H9 (cell line): Measurements from ENCODE around the gene PPP1R16B. TPM values are rescaled to one million over a fixed set of nuclear protein-coding genes. Genes with fewer than 3 reads are reported as not detected.

Experiments used
- DNase-seq: peaks from one replicate; pipeline ENCODE4 v3.0.0-alpha.2; 2017
- H2AFZ ChIP-seq: one replicate; pipeline ENCODE4 v1.6.1; 2013; ENCODE audit warnings: mild to moderate bottlenecking, low read length, control low read depth, moderate library complexity
- H2AK5ac ChIP-seq: 2 replicates; pipeline ENCODE4 v1.6.1; 2013; ENCODE audit warnings: low read length, control low read depth, mixed read lengths; ENCODE audit not compliant: insufficient read length
- H2BK120ac ChIP-seq: one replicate; pipeline ENCODE4 v1.6.1; 2013; ENCODE audit warnings: low read depth, mild to moderate bottlenecking, low read length, control low read depth, inconsistent platforms; ENCODE audit not compliant: poor library complexity, severe bottlenecking
- H2BK12ac ChIP-seq: 2 replicates; pipeline ENCODE4 v1.6.1; 2013; ENCODE audit warnings: low read length, control low read depth, mixed read lengths, low read depth; ENCODE audit not compliant: insufficient read length
- H2BK15ac ChIP-seq: 2 replicates; pipeline ENCODE4 v1.6.1; 2013; ENCODE audit warnings: low read depth, low read length, control low read depth
- H2BK20ac ChIP-seq: one replicate; pipeline ENCODE4 v1.6.1; 2013; ENCODE audit warnings: low read depth, mild to moderate bottlenecking, low read length, control low read depth, inconsistent platforms; ENCODE audit not compliant: poor library complexity, severe bottlenecking
- H2BK5ac ChIP-seq: 2 replicates; pipeline ENCODE4 v1.6.1; 2013; ENCODE audit warnings: low read length, control low read depth, mixed read lengths; ENCODE audit not compliant: insufficient read length
- H3K14ac ChIP-seq: 2 replicates; pipeline ENCODE4 v1.6.1; 2013; ENCODE audit warnings: low read length, control low read depth; ENCODE audit not compliant: insufficient read depth
- H3K18ac ChIP-seq: 2 replicates; pipeline ENCODE4 v1.6.1; 2013; ENCODE audit warnings: low read depth, mild to moderate bottlenecking, mixed read lengths, low read length, control low read depth; ENCODE audit not compliant: insufficient read length
- H3K23ac ChIP-seq: 2 replicates; pipeline ENCODE4 v1.6.1; 2013; ENCODE audit warnings: low read length, control low read depth, mixed read lengths, low read depth; ENCODE audit not compliant: insufficient read length
- H3K23me2 ChIP-seq: 2 replicates; pipeline ENCODE4 v1.6.1; 2013; ENCODE audit warnings: low read depth, mild to moderate bottlenecking, mixed read lengths, low read length, control low read depth; ENCODE audit not compliant: insufficient read length, poor library complexity, severe bottlenecking
- H3K27ac ChIP-seq: 2 replicates; pipeline ENCODE4 v1.5.1; 2013; ENCODE audit warnings: low read length, control low read depth, mixed read lengths, low read depth; ENCODE audit not compliant: insufficient read length
- H3K27me3 ChIP-seq: 2 replicates; pipeline ENCODE4 v1.6.1; 2013; ENCODE audit warnings: low read length, control low read depth, inconsistent platforms; ENCODE audit not compliant: insufficient read depth
- H3K4ac ChIP-seq: 2 replicates; pipeline ENCODE4 v1.6.1; 2013; ENCODE audit warnings: low read depth, mild to moderate bottlenecking, control low read depth, inconsistent platforms, low read length, moderate library complexity
- H3K4me1 ChIP-seq: 2 replicates; pipeline ENCODE4 v1.6.1; 2013; ENCODE audit warnings: low read length, control low read depth, inconsistent platforms; ENCODE audit not compliant: insufficient read depth
- H3K4me2 ChIP-seq: 2 replicates; pipeline ENCODE4 v1.6.1; 2013; ENCODE audit warnings: low read length, control low read depth, mixed read lengths; ENCODE audit not compliant: insufficient read length, insufficient read depth
- H3K56ac ChIP-seq: 2 replicates; pipeline ENCODE4 v1.6.1; 2013; ENCODE audit warnings: low read depth, mild to moderate bottlenecking, mixed read lengths, low read length, control low read depth; ENCODE audit not compliant: insufficient read length
- H3K79me1 ChIP-seq: 2 replicates; pipeline ENCODE4 v1.6.1; 2013; ENCODE audit warnings: low read depth, mild to moderate bottlenecking, moderate library complexity, low read length, control low read depth, inconsistent platforms; ENCODE audit not compliant: insufficient read depth, poor library complexity, severe bottlenecking
- H3K79me2 ChIP-seq: 2 replicates; pipeline ENCODE4 v1.6.1; 2013; ENCODE audit warnings: low read length, control low read depth, inconsistent platforms; ENCODE audit not compliant: insufficient read depth
- H3K9ac ChIP-seq: 2 replicates; pipeline ENCODE4 v1.6.1; 2013; ENCODE audit warnings: low read length, control low read depth, mixed read lengths; ENCODE audit not compliant: insufficient read length; ENCODE audit errors: extremely low read depth
- H3K9me3 ChIP-seq: one replicate; pipeline ENCODE4 v1.6.1; 2013; ENCODE audit warnings: low read depth, low read length, inconsistent platforms; ENCODE audit not compliant: control insufficient read depth
- H3T11ph ChIP-seq: one replicate; pipeline ENCODE4 v1.6.1; 2013; ENCODE audit warnings: mild to moderate bottlenecking, low read length, control low read depth, inconsistent platforms
- H4K20me1 ChIP-seq: one replicate; pipeline ENCODE4 v1.6.1; 2013; ENCODE audit not compliant: control insufficient read depth, insufficient read length, insufficient read depth
- H4K5ac ChIP-seq: 2 replicates; pipeline ENCODE4 v1.6.1; 2013; ENCODE audit warnings: low read depth, mild to moderate bottlenecking, mixed read lengths, low read length, control low read depth; ENCODE audit not compliant: insufficient read length
- H4K8ac ChIP-seq: replicated peaks from 2 replicates; pipeline ENCODE4 v1.6.1; 2013; ENCODE audit warnings: low read length, control low read depth, mixed read lengths, low read depth; ENCODE audit not compliant: insufficient read length
- H4K91ac ChIP-seq: 2 replicates; pipeline ENCODE4 v1.6.1; 2013; ENCODE audit warnings: low read depth, mild to moderate bottlenecking, moderate library complexity, mixed read lengths, low read length, control low read depth; ENCODE audit not compliant: insufficient read length
- H3K27ac Mint-ChIP-seq, 3 experiments: 2 replicates in 2 of 3; 3 replicates in 1 of 3; pipeline ENCODE4 v1.8.0; 2020 to 2021; ENCODE audit warnings: mixed read lengths in 3 of 3, mild to moderate bottlenecking in 1 of 3, moderate library complexity in 1 of 3
- H3K27me3 Mint-ChIP-seq: 2 replicates; pipeline ENCODE4 v1.8.0; 2021; ENCODE audit warnings: low read depth, mild to moderate bottlenecking, moderate library complexity, mixed read lengths
- H3K36me3 Mint-ChIP-seq, 3 experiments: 2 replicates in 2 of 3; 3 replicates in 1 of 3; pipeline ENCODE4 v1.8.0; 2020 to 2021; ENCODE audit warnings: low read depth in 3 of 3, mixed read lengths in 3 of 3; ENCODE audit not compliant: insufficient read depth in 1 of 3
- H3K4me1 Mint-ChIP-seq, 2 experiments: 2 replicates each; pipeline ENCODE4 v1.8.0; 2020; ENCODE audit warnings: mixed read lengths in 2 of 2
- H3K4me3 Mint-ChIP-seq, 2 experiments: 2 replicates in 1 of 2; 3 replicates in 1 of 2; pipeline ENCODE4 v1.8.0; 2020 to 2021; ENCODE audit warnings: mild to moderate bottlenecking in 2 of 2, mixed read lengths in 2 of 2, moderate library complexity in 1 of 2
- H3K9me3 Mint-ChIP-seq, 2 experiments: 2 replicates in 1 of 2; 3 replicates in 1 of 2; pipeline ENCODE4 v1.8.0; 2020; ENCODE audit warnings: mild to moderate bottlenecking in 2 of 2, mixed read lengths in 2 of 2, moderate library complexity in 1 of 2
- CTCF ChIP-seq: fragments of 200-600 bp; sonication (generic); conservative IDR thresholded peaks from 3 replicates; pipeline ENCODE4 v1.8.0; 2021; ENCODE audit warnings: antibody characterized with exemption, mild to moderate bottlenecking
- WGBS: extraction: QIAGEN DNeasy Blood & Tissue Kit; methylation state at CpG from one replicate; pipeline ENCODE4 v1.1.7; 2013; ENCODE audit warnings: missing lambda C conversion rate, low lambda C conversion rate, mixed read lengths; ENCODE audit not compliant: insufficient read length; ENCODE audit errors: extremely low coverage; 5-methylcytosine and 5-hydroxymethylcytosine counted together
- total RNA-seq: library from RNA; stranded (reverse); gene quantifications from 2 replicates; pipeline ENCODE4 v1.2.1, GENCODE V29; 2021

The PPP1R16B gene
- total RNA-seq, 1 experiment from 2014 or later: 8.2 TPM

DNA sequence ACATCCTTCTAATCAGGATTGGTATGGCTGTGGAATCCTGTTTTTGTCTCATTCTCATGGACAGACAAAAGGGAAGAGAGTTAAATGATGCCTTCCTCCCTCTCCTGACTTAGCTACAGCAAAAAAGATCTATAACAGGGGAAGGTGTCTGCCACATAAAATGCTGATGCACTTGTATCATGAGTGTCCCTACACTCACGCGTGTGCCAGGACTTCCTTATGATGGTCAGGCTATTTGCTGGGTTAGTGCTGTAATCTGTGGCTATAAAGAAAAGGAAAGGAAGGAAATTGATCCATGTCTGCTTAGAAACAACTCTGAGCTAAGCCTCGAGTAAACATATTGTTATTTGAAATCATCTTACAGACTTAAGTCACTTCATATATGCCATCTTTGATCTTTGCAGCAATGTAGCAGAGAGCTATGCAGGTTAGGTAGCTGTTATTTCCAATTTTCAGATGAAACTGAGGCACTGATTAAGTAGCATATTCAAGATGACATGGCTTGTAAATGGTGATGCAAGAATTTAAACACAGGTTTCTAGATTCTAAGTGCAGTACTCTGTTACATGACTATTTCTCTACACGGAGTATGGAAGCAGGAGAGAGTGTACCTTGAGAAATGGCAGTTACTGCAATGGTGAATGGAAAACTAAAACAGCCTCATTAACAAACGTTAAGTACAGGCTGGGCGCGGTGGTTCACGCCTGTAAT lies 148.3 kb downstream of the PPP1R16B start:
- Mint-ChIP-seq H3K4me3 (no peak overlapping the region; a peak in 1 of 5 replicates), H3K4me1 (peaks cover 4 to 9% of the 10 kb centered on the region in 2 experiments; a peak in 3 of 4 replicates)
- no peak overlapping the region for H3K14ac ChIP-seq

More for the DNA sequence above, 148.3 kb downstream of the PPP1R16B start:
- H2BK15ac ChIP-seq: no peak overlapping the region
- Mint-ChIP-seq H3K27ac (peak overlapping the region in 1 of 3 experiments; percentile 42; a peak in 1 of 7 replicates), H3K36me3 (peaks cover 41 to 60% (median 58%) of the 10 kb centered on the region in 3 experiments), H3K9me3 (no peaks in the 10 kb centered on the region; a peak in 1 of 5 replicates), H3K27me3 (no peaks in the 10 kb centered on the region; the same call in 1 of the 2 replicates)
- no peak overlapping the region for H3K27ac ChIP-seq
- no peaks in the 10 kb centered on the region for H3K9me3 ChIP-seq
- H3K23ac ChIP-seq: no peak overlapping the region
- H2BK12ac ChIP-seq: no peak overlapping the region
- H4K20me1 ChIP-seq: no peaks in the 10 kb centered on the region
- H3K9ac ChIP-seq: no peak overlapping the region
- no peaks in the 10 kb centered on the region for H3K23me2 ChIP-seq
- no peak overlapping the region for H3K4ac ChIP-seq
- H3K79me1 ChIP-seq: peaks cover 5% of the 10 kb centered on the region
- no peaks in the 10 kb centered on the region for H3K27me3 ChIP-seq
- no peak overlapping the region for H2AFZ ChIP-seq
- H4K8ac ChIP-seq: no peak overlapping the region
- H2AK5ac ChIP-seq: no peak overlapping the region
- H3K18ac ChIP-seq: no peak overlapping the region
- no peak for DNase-seq
- no peaks in the 10 kb centered on the region for H3K4me1 ChIP-seq
- no peak overlapping the region for H4K5ac ChIP-seq
- TF ChIP-seq CTCF: no peak
- H4K91ac ChIP-seq: no peak overlapping the region
- no peak overlapping the region for H3T11ph ChIP-seq
- no peak overlapping the region for H2BK120ac ChIP-seq
- H3K56ac ChIP-seq: no peak overlapping the region
- no peak overlapping the region for H2BK20ac ChIP-seq
- no peak overlapping the region for H3K4me2 ChIP-seq
- no peaks in the 10 kb centered on the region for H3K79me2 ChIP-seq
- no peak overlapping the region for H2BK5ac ChIP-seq
- WGBS: no CpG with 5 or more reads among the region's 8 CpGs
